SIG-M5 treated with dmso at 0.1 percent for 504 hours (cell line): ENCODE data around the gene HNRNPDL.
"Not testable (repeated sequence)": the region's sequence is repeated elsewhere in the genome, so short reads cannot be mapped to it uniquely, and the experiment has no call there.

Source experiments
- DNase-seq: peaks from one replicate; lab custom pipeline; 2025; ENCODE audit not compliant: unreplicated experiment; lab: John Stamatoyannopoulos, UW

The HNRNPDL gene

GRCh38 chr4:82430193-82430963 lies at the start of gene HNRNPDL, which contains the start of gene ENOPH1:
Gene HNRNPDL (minus strand): TSS chr4:82430462. CDS start chr4:82429690, 772 bp downstream.
Gene ENOPH1 (plus strand): TSS chr4:82430590. CDS start chr4:82430830, 240 bp downstream.
- DNase-seq, result peak; percentile 90

GRCh38 chr4:82479562-82479961 lies 49.3 kb upstream of the HNRNPDL start:
- no peak for DNase-seq

- DNase-seq, result not testable (repeated sequence)
These were observed 47.2 kb upstream of the HNRNPDL start for GRCh38 chr4:82477469-82477868.

- not testable (repeated sequence) for DNase-seq
These were observed 45.7 kb upstream of the HNRNPDL start for GRCh38 chr4:82475931-82476330.

- no peak for DNase-seq
These were observed 43.4 kb upstream of the HNRNPDL start for GRCh38 chr4:82473621-82474164.

GRCh38 chr4:82473080-82473479 lies 42.8 kb upstream of the HNRNPDL start:
- not testable (repeated sequence) for DNase-seq

GRCh38 chr4:82469791-82470345 lies 39.6 kb upstream of the HNRNPDL start:
- DNase-seq, result no peak

- DNase-seq, result no peak
These were observed 37.2 kb upstream of the HNRNPDL start for GRCh38 chr4:82467471-82467870.

- no peak for DNase-seq
These were observed 33.0 kb upstream of the HNRNPDL start for GRCh38 chr4:82463221-82463620.

- peak; percentile 69 for DNase-seq
These were observed 32.2 kb upstream of the HNRNPDL start for GRCh38 chr4:82462415-82462831.

GRCh38 chr4:82461710-82462109 lies 31.4 kb upstream of the HNRNPDL start:
- DNase-seq, result no peak

GRCh38 chr4:82458729-82459128 lies 28.5 kb upstream of the HNRNPDL start:
- no peak for DNase-seq

- DNase-seq, result no peak
These were observed 27.0 kb upstream of the HNRNPDL start for GRCh38 chr4:82457266-82457665.

GRCh38 chr4:82452026-82452425 lies 21.8 kb upstream of the HNRNPDL start:
- no peak for DNase-seq

- no peak for DNase-seq
These were observed 20.9 kb upstream of the HNRNPDL start for GRCh38 chr4:82450966-82451755.

GRCh38 chr4:82447886-82448285 lies 17.6 kb upstream of the HNRNPDL start:
- DNase-seq, result no peak

- DNase-seq, result no peak
These were observed 8.8 kb upstream of the HNRNPDL start for GRCh38 chr4:82439088-82439487.

- no peak for DNase-seq
These were observed 7.2 kb upstream of the HNRNPDL start for GRCh38 chr4:82437285-82438005.

- no peak for DNase-seq
These were observed 6.5 kb upstream of the HNRNPDL start for GRCh38 chr4:82436780-82437179.

GRCh38 chr4:82436130-82436529 lies 5.9 kb upstream of the HNRNPDL start:
- no peak for DNase-seq

GRCh38 chr4:82434949-82435348 lies 4.7 kb upstream of the HNRNPDL start:
- no peak for DNase-seq
